MM.1S (cell line): ENCODE results near the gene DCAF6.

ENCODE experiments used
- CTCF ChIP-seq: fragments of 300-600 bp; sonication (generic); IDR thresholded peaks from 2 replicates; pipeline ENCODE4 v1.5.1; 2016; ENCODE audit warnings: antibody characterized with exemption, low read length, mixed read lengths
- EZH2 ChIP-seq: fragments of 300-600 bp; sonication (generic); optimal IDR thresholded peaks from 2 replicates; pipeline ENCODE3; 2017; ENCODE audit warnings: low read depth, mild to moderate bottlenecking, antibody characterized with exemption, low read length, mixed read lengths
- EZH2phosphoT487 ChIP-seq: fragments of 300-600 bp; sonication (generic); IDR thresholded peaks from 2 replicates; pipeline ENCODE4 v1.6.1; 2018; ENCODE audit warnings: antibody characterized with exemption, low read length

- no peak for TF ChIP-seq CTCF
- TF ChIP-seq EZH2: no peak
- TF ChIP-seq EZH2phosphoT487: no peak
These were observed 183.3 kb downstream of the DCAF6 start for GRCh38 chr1:168119750-168120149.
